GM20000 (cell line): ENCODE data around the gene IAH1.

Experiments
- DNase-seq: peaks from one replicate; pipeline ENCODE4 v3.0.0; 2012; ENCODE audit warnings: low spot score
- TF ChIP-seq, protein P1 (sequence below): IDR thresholded peaks from 2 replicates; pipeline ENCODE4 v1.5.1; 2012; ENCODE audit warnings: mild to moderate bottlenecking, control low read depth; ENCODE audit errors: extremely low read depth, missing control alignments

The IAH1 gene

DNA sequence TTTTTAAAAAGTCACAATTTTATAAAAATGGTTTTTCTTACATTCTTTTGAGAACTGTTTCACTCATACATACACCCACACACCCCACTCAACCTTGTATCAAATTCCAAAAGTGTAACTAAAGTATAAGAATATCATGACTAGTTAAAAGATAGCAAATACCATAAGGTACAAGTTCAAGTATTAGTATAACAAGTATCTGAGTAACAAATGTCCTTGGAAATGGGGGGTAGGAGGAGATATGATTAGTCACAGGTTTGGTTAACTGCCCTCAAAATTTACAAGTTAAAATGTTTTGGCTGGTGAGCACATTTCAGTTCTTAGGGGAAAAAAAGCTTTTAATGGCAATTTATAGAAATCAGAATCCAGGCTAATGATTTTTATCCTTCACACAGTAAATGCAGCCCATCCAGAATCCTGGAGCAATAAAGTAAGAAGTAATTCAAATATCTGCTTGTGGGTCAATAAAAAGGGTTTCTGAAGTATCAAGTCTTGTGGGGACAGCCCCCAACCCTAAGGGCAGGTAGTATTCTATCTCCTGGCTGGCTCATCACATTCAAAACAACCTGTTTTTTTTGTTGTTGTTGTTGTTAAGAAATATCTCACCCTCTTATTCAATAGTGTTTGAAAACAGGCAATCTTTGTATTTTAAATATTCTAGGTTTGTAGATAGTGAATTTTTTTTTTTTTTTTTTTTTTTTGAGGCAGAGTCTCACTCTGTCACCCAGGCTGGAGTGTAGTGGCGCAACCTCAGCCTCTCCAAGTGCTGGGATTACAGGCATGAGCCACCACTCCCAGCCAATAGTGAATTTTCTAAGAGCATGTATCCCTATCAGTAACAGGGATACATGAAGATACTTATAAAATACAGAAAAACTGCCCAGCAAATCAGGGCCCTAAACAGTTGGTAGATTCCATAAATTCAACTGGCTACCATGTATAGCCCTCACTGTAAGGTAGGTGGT lies 14.5 kb downstream of the IAH1 start:
- no peak for DNase-seq

GRCh38 chr2:9490789-9491188 lies 16.4 kb downstream of the IAH1 start:
- TF ChIP-seq, protein P1, sequence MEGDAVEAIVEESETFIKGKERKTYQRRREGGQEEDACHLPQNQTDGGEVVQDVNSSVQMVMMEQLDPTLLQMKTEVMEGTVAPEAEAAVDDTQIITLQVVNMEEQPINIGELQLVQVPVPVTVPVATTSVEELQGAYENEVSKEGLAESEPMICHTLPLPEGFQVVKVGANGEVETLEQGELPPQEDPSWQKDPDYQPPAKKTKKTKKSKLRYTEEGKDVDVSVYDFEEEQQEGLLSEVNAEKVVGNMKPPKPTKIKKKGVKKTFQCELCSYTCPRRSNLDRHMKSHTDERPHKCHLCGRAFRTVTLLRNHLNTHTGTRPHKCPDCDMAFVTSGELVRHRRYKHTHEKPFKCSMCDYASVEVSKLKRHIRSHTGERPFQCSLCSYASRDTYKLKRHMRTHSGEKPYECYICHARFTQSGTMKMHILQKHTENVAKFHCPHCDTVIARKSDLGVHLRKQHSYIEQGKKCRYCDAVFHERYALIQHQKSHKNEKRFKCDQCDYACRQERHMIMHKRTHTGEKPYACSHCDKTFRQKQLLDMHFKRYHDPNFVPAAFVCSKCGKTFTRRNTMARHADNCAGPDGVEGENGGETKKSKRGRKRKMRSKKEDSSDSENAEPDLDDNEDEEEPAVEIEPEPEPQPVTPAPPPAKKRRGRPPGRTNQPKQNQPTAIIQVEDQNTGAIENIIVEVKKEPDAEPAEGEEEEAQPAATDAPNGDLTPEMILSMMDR = no peak
- no peak for DNase-seq

More for the DNA sequence above, 14.5 kb downstream of the IAH1 start:
- TF ChIP-seq, protein P1 = no peak

DNA sequence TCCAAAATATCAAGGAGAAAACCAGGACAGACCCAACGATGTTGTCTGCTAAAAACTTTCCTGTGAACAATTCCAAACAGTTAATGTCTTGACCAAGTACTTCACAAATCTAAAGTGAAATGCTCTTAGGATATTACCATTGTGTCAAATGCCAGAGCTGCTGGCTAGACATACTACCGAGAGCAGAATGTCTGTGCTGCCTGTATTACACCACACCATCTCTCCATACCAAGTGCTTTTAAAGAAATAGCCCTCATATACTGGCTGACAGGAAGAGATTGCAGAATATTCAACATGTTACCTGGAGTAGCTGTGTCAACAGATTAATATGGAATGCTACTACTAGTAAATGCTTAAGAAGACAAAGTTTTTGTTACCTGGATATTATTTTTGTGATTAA lies 18.6 kb downstream of the IAH1 start:
- TF ChIP-seq, protein P1 = no peak
- no peak for DNase-seq

DNA sequence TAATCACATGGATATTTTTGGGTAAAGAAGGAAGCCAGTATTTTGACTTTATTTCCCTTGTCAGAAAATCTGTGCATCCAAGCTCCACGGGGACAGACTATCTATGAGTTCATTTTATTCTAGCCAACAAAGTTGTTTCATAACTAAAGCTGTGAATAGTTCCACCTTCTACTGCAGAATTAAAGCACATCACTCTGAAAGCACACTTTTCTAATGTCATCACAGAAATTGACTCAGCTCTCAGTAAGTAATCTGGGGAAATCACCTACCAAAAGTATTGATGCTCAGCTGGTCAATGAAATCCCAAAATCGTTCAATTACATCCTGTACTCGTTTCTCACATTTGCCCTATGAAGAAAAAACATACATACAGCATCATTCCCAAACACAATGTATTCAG lies 19.1 kb downstream of the IAH1 start:
- no peak for DNase-seq

GRCh38 chr2:9494081-9494480 lies 19.7 kb downstream of the IAH1 start:
- no peak for DNase-seq
- TF ChIP-seq, protein P1 = no peak

More for the DNA sequence above, 19.1 kb downstream of the IAH1 start:
- TF ChIP-seq, protein P1 = no peak

GRCh38 chr2:9497017-9497416 lies 22.7 kb downstream of the IAH1 start:
- TF ChIP-seq, protein P1 = no peak

DNA sequence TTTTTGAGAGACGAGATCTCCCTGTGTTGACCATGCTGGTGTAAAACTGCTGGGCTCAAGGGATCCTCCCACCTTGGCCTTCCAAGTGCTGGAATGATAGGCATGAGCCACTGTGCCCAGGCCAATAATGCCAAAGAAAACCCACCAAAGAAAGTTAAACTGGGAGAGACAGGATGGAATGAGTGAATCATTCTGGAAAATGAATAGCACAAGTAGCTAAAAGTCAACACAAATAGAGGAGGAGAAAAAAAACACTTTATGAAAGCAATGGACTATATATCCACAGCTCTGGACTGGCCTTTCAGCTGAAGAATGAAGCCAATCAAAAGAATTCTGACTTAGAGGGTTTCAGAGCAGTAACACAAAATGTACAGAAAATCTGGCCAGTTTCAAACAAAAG lies 23.9 kb downstream of the IAH1 start:
- TF ChIP-seq, protein P1 = no peak
- no peak for DNase-seq

More at GRCh38 chr2:9497017-9497416, 22.7 kb downstream of the IAH1 start:
- no peak for DNase-seq
